Colonic mucosa (tissue), 4 donors: ENCODE data around the gene COPG1. TPM values are rescaled to one million over a fixed set of nuclear protein-coding genes. Genes with fewer than 3 reads are reported as not detected.

Experiments
- DNase-seq: peaks from one replicate; pipeline ENCODE4 v3.0.0-alpha.2; 2020
- H3K27ac ChIP-seq: fragments of 200-600 bp; one replicate; pipeline ENCODE4 v1.8.0; 2021
- H3K27me3 ChIP-seq: fragments of 200-600 bp; one replicate; pipeline ENCODE4 v1.8.0; 2021
- H3K36me3 ChIP-seq: fragments of 200-600 bp; one replicate; pipeline ENCODE4 v1.8.0; 2021
- H3K4me1 ChIP-seq: fragments of 200-600 bp; one replicate; pipeline ENCODE4 v1.8.0; 2021; ENCODE audit warnings: mild to moderate bottlenecking
- H3K4me3 ChIP-seq: fragments of 200-600 bp; one replicate; pipeline ENCODE4 v1.8.0; 2021
- H3K9ac ChIP-seq, 2 donors: one replicate each; pipeline ENCODE4 v1.7.0; 2013; ENCODE audit warnings: control low read depth in 2 of 2, low read depth in 2 of 2, low read length in 2 of 2
- H3K9me3 ChIP-seq: fragments of 200-600 bp; one replicate; pipeline ENCODE4 v1.8.0; 2021
- CTCF ChIP-seq: fragments of 200-600 bp; IDR thresholded peaks from one replicate; pipeline ENCODE4 v1.8.0; 2022; ENCODE audit warnings: antibody characterized with exemption, mild to moderate bottlenecking
- intact Hi-C: fragments of 100-400 bp; cut with DNase I; formaldehyde crosslinking; loops from one replicate; pipeline ENCODE4 v1.14.1; 2022
- total RNA-seq, 2 donors: library from RNA; stranded (reverse); fragmentation: NEBNext Ultra II Directional in 1 of 2; extraction: Animal tissue kit (Norgen Biotek cat#: 25700) in 1 of 2; gene quantifications; one replicate each; pipeline ENCODE4 v1.2.1, GENCODE V29; 2021
- donor health status: healthy.
- donor health status: DM: no; HTN: no; CAD: no.
- donor health status: DM: no; HTN: no; CAD: no.

The COPG1 gene
- total RNA-seq, 2 donors from 2014 or later, result 285 to 288 TPM

GRCh38 chr3:129313415-129313664 lies 63.9 kb downstream of the COPG1 start:
- H3K4me1 ChIP-seq, result no peaks in the 10 kb centered on the region
- H3K4me3 ChIP-seq, result no peak overlapping the region
- H3K9ac ChIP-seq, result peak overlapping the region in 1 of 2 donors; percentile 28
- H3K9me3 ChIP-seq, result no peaks in the 10 kb centered on the region
- intact Hi-C loops, result no loop called here
- DNase-seq, result no peak
- H3K27ac ChIP-seq, result no peak overlapping the region
- no peaks in the 10 kb centered on the region for H3K36me3 ChIP-seq
- no peak for TF ChIP-seq CTCF
- no peaks in the 10 kb centered on the region for H3K27me3 ChIP-seq

DNA sequence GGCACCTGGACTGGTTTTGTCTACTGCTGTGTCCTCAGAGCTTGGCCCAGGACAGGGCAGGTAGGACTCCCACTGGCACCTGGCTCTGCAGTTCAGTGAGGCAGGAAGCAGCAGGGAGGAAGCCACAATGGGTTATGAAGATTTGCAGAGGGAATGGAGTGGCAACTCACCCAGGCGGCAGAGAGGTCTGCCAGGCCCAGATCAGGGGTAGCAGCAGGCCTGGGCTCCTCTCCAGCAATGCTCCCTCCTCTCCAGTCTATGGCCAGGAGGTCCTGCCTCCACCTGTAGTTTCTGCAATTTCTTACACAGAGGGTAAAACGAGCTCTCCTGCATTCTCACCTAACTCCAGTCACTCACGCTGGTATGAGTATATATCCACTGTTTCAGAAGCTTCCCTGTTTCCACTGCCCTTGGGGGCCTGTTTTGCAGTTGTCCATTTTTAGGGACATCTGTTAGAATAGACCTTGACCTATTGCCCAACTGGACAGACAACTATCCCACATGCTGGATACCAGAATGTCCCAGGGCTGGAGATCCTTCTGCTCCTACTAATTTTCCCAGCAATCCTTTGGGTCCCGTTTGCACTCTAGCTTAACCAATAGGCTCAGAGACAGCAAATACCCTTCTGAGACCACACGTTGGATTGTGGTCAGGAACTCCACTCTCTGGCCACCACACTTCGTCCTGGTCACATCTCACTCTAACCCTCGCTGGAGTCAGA lies 64.4 kb downstream of the COPG1 start:
- no peak for DNase-seq
- H3K9ac ChIP-seq, result peak overlapping the region; percentile 68 to 84

GRCh38 chr3:129314386-129315222 lies 65.2 kb downstream of the COPG1 start:
- no peak for TF ChIP-seq CTCF
- intact Hi-C loops, result no loop called here
- Histone ChIP-seq H3K36me3 (no peaks in the 10 kb centered on the region), H3K27ac (peak overlapping the region; percentile 85), H3K27me3 (no peaks in the 10 kb centered on the region), H3K4me1 (no peaks in the 10 kb centered on the region), H3K9me3 (no peaks in the 10 kb centered on the region), H3K4me3 (peak overlapping the region; percentile 80), H3K9ac (peak overlapping the region; percentile 72 to 84)
- DNase-seq, result peak; percentile 83

More for the DNA sequence above, 64.4 kb downstream of the COPG1 start:
- Histone ChIP-seq H3K36me3 (no peaks in the 10 kb centered on the region), H3K4me1 (no peaks in the 10 kb centered on the region), H3K4me3 (peak overlapping the region; percentile 80), H3K27ac (no peak overlapping the region), H3K9me3 (no peaks in the 10 kb centered on the region), H3K27me3 (no peaks in the 10 kb centered on the region)
- intact Hi-C loops, result no loop called here
- TF ChIP-seq CTCF, result no peak

DNA sequence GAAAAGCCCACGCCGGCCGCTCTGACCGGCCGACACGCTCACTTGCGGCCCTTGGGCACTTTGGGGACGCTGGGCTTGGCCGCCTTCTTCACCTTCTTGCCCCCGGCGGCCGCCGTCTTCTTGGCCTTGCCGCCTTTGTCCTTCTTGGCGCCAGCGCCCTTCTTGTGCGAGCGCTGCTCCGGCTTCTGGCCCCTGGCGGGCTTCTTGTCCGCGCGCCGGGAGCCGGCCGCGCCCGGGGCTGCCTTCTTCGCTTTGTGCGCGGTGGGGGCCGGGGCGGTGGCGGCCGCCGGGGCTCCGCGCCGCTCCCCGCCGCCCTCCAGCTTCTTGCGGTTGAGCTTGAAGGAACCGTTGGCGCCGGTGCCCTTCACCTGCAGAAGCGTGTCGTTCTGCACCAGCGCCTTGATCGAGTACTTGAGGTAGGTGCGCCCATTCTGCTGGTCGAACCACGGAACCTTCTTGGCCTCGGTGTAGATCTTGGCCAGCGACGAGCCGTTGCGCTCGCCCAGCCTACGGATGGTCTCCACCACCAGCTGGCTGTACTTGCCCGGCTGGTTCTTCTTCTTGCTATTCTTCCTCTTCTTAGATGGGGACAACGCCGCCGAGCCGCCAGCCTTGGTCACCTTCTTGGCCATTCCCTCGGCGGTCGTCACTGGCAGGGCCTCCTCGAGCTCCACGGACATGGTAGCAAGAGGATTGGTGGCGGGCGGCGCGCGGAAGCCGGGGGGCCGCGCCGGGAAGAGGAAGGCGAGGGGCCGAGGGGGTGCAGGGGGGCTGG lies 66.0 kb downstream of the COPG1 start:
- intact Hi-C loops, result no loop called here
- H3K9me3 ChIP-seq, result no peaks in the 10 kb centered on the region
- peak overlapping the region; percentile 85 for H3K27ac ChIP-seq
- no peaks in the 10 kb centered on the region for H3K36me3 ChIP-seq
- no peaks in the 10 kb centered on the region for H3K27me3 ChIP-seq
- peak overlapping the region; percentile 80 for H3K4me3 ChIP-seq
- H3K9ac ChIP-seq, result peak overlapping the region; percentile 72 to 84
- DNase-seq, result peak; percentile 44
- TF ChIP-seq CTCF, result no peak
- H3K4me1 ChIP-seq, result no peaks in the 10 kb centered on the region

DNA sequence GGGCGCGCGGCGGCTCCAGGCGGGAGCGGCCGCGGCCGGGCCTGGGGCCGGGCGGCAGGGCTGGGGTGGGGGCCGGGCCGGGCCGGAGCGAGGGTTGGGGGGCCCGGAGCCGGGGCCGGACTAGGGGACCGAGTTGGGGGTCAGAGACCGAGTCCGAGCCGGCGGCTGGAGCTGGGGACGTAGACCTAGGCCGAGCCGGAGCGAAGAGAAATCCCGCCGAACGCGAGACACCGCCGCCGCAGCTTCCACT lies 66.5 kb downstream of the COPG1 start:
- no peak for TF ChIP-seq CTCF
- intact Hi-C loops, result no loop called here
- H3K9me3 ChIP-seq, result no peaks in the 10 kb centered on the region
- DNase-seq, result no peak
- no peaks in the 10 kb centered on the region for H3K36me3 ChIP-seq
- peak overlapping the region; percentile 44 to 86 for H3K9ac ChIP-seq
- peak overlapping the region; percentile 80 for H3K4me3 ChIP-seq
- H3K27ac ChIP-seq, result peak overlapping the region; percentile 85
- H3K27me3 ChIP-seq, result no peaks in the 10 kb centered on the region
- H3K4me1 ChIP-seq, result no peaks in the 10 kb centered on the region
